ENCODE results near the gene CALCR.
A peak's percentile ranks its signal among the peaks of the same experiment; 100 is the strongest.

CALCR gene

GRCh38 chr7:93442478-93443224 lies 131.9 kb downstream of the CALCR start:
- DNase-seq, result peak; percentile 37
- H3K36me3 Mint-ChIP-seq (ENCODE audit: low read depth), result no peaks in the 10 kb centered on the region
- no peaks in the 10 kb centered on the region for H3K9me3 Mint-ChIP-seq
- no peak overlapping the region for H3K4me3 Mint-ChIP-seq
- no peaks in the 10 kb centered on the region for H3K27me3 Mint-ChIP-seq
- H3K4me1 Mint-ChIP-seq, result no peaks in the 10 kb centered on the region
- no peak overlapping the region for H3K27ac Mint-ChIP-seq
- no peak for ATAC-seq

- H3K9me3 Mint-ChIP-seq, result no peaks in the 10 kb centered on the region
- DNase-seq, result no peak
- H3K4me1 Mint-ChIP-seq, result peaks cover 11% of the 10 kb centered on the region
- no peaks in the 10 kb centered on the region for H3K27me3 Mint-ChIP-seq
- no peak overlapping the region for H3K4me3 Mint-ChIP-seq
- no peak for ATAC-seq
- no peak overlapping the region for H3K27ac Mint-ChIP-seq
- no peaks in the 10 kb centered on the region for H3K36me3 Mint-ChIP-seq (ENCODE audit: low read depth)
Measured at GRCh38 chr7:93435791-93436190, 138.7 kb downstream of the CALCR start.

DNA sequence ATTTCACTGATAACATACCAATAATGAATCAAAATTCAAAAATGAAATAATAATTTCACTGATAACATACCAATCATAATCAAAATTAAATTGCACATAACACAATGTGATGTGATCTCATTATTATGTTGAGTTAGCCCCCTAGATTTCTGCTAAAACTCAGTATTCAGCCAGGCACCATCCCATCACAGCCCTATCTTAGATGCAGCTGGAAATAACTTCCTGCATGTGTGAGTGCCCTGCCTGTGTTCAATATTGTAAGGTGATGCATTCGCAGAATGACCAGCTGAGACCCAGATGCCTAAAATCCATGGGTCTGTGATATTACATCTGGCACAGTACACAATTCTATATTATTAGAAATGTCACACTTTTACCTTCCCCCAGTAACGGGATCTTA lies 142.4 kb downstream of the CALCR start:
- Mint-ChIP-seq H3K9me3 (no peaks in the 10 kb centered on the region), H3K4me1 (peaks cover 22% of the 10 kb centered on the region), H3K4me3 (no peak overlapping the region), H3K36me3 (ENCODE audit: low read depth) (no peaks in the 10 kb centered on the region), H3K27ac (no peak overlapping the region), H3K27me3 (no peaks in the 10 kb centered on the region)
- no peak for ATAC-seq
- no peak for DNase-seq

GRCh38 chr7:93430917-93431588 lies 143.5 kb downstream of the CALCR start:
- no peak overlapping the region for H3K27ac Mint-ChIP-seq

DNA sequence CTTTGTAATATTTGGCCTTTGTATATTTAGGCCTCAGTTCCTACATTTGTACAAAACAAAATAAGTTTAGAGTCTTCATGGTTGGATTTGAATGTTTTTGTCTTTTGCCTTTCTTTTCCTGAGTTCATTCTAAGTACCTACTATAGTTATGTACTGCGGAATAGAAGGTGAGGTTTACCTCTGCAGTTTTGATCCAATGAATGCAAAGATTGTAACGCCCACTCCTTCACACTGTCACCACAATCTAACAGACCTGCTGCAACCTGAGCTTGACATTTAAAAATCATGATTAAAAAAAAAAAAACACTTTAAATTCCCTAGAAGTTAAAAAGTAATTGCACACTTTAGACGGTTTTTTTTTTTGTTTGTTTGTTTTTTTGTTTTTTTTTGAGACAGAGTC lies 145.0 kb downstream of the CALCR start:
- no peak for DNase-seq
- no peak overlapping the region for H3K27ac Mint-ChIP-seq
- H3K36me3 Mint-ChIP-seq (ENCODE audit: low read depth), result no peaks in the 10 kb centered on the region
- peaks cover 22% of the 10 kb centered on the region for H3K4me1 Mint-ChIP-seq
- peak; percentile 46 for ATAC-seq
- H3K4me3 Mint-ChIP-seq, result no peak overlapping the region
- H3K9me3 Mint-ChIP-seq, result no peaks in the 10 kb centered on the region
- no peaks in the 10 kb centered on the region for H3K27me3 Mint-ChIP-seq

More at GRCh38 chr7:93430917-93431588, 143.5 kb downstream of the CALCR start:
- Mint-ChIP-seq H3K9me3 (no peaks in the 10 kb centered on the region), H3K4me3 (no peak overlapping the region), H3K27me3 (no peaks in the 10 kb centered on the region), H3K36me3 (ENCODE audit: low read depth) (no peaks in the 10 kb centered on the region), H3K4me1 (peaks cover 22% of the 10 kb centered on the region)
- DNase-seq, result no peak
- no peak for ATAC-seq

GRCh38 chr7:93427107-93427506 lies 147.4 kb downstream of the CALCR start:
- Mint-ChIP-seq H3K27me3 (no peaks in the 10 kb centered on the region), H3K27ac (no peak overlapping the region), H3K4me1 (peaks cover 22% of the 10 kb centered on the region), H3K9me3 (no peaks in the 10 kb centered on the region), H3K36me3 (ENCODE audit: low read depth) (no peaks in the 10 kb centered on the region), H3K4me3 (no peak overlapping the region)
- DNase-seq, result no peak
- no peak for ATAC-seq

DNA sequence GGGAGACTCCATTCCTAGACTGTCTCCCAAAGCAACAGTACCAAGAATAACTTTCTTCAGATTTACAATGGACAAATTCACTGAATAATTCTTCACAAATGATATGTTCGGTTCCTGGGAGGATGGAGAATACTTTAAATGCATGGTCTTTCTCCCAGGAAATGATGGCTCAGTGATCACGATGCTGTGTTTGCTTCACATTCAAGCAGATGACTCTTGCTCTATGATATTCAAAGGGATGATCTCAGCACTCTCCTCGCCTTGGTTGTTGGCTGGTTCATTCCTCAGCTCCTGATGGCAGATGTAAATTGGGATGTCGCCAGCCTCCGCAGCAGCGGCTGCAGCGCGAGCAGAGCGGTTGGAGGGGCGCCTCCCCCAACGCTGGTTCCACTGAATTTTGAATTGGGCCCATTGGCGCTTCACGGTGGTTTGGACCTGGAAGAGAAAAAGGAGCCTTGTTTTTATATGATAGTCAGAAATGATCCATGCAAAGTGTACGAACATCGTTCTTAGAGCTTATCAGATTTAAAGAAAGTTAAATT lies 148.3 kb downstream of the CALCR start:
- no peaks in the 10 kb centered on the region for H3K27me3 Mint-ChIP-seq
- ATAC-seq, result no peak
- no peak for DNase-seq
- H3K4me3 Mint-ChIP-seq, result no peak overlapping the region
- H3K4me1 Mint-ChIP-seq, result peaks cover 15% of the 10 kb centered on the region
- no peaks in the 10 kb centered on the region for H3K36me3 Mint-ChIP-seq (ENCODE audit: low read depth)
- H3K27ac Mint-ChIP-seq, result no peak overlapping the region
- H3K9me3 Mint-ChIP-seq, result no peaks in the 10 kb centered on the region

- ATAC-seq, result no peak
- H3K4me1 Mint-ChIP-seq, result no peaks in the 10 kb centered on the region
- H3K27me3 Mint-ChIP-seq, result peaks cover 7% of the 10 kb centered on the region
- DNase-seq, result no peak
- no peaks in the 10 kb centered on the region for H3K36me3 Mint-ChIP-seq (ENCODE audit: low read depth)
- H3K27ac Mint-ChIP-seq, result no peak overlapping the region
- no peak overlapping the region for H3K4me3 Mint-ChIP-seq
- no peaks in the 10 kb centered on the region for H3K9me3 Mint-ChIP-seq
Measured at GRCh38 chr7:93414574-93414973, 159.9 kb downstream of the CALCR start.

- no peak overlapping the region for H3K4me3 Mint-ChIP-seq
- DNase-seq (no peak), ATAC-seq (no peak)
Measured at GRCh38 chr7:93409324-93409723, 165.2 kb downstream of the CALCR start.

DNA sequence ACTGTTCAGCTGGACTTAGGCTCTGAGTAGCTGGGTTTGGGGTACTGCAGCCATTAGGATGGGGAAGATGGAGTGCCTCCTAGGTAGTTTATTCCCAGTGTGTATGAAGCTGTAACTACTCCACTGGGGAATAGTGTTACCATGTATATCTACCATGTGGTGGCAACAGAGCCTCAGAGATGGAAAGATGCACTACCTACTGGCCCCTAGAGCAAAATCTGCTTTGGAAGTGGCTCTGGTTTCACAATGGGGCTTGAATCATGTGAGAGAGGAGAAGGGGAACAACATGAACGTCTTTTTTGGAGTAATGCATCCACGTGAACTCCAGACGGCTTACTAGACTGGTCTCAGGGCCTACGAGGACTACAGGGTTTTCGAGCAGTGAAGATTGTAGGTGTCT lies 167.3 kb downstream of the CALCR start:
- Mint-ChIP-seq H3K4me3 (no peak overlapping the region), H3K27ac (no peak overlapping the region), H3K9me3 (peaks cover 22% of the 10 kb centered on the region), H3K27me3 (peaks cover 3% of the 10 kb centered on the region), H3K36me3 (ENCODE audit: low read depth) (no peaks in the 10 kb centered on the region), H3K4me1 (no peaks in the 10 kb centered on the region)
- ATAC-seq (no peak), DNase-seq (no peak)

More at GRCh38 chr7:93409324-93409723, 165.2 kb downstream of the CALCR start:
- peaks cover 5% of the 10 kb centered on the region for H3K27me3 Mint-ChIP-seq
- H3K27ac Mint-ChIP-seq, result no peak overlapping the region
- H3K36me3 Mint-ChIP-seq (ENCODE audit: low read depth), result no peaks in the 10 kb centered on the region
- no peaks in the 10 kb centered on the region for H3K4me1 Mint-ChIP-seq
- H3K9me3 Mint-ChIP-seq, result peaks cover 22% of the 10 kb centered on the region

- DNase-seq, result no peak
- H3K27ac Mint-ChIP-seq, result no peak overlapping the region
- H3K27me3 Mint-ChIP-seq, result peaks cover 3% of the 10 kb centered on the region
- no peaks in the 10 kb centered on the region for H3K4me1 Mint-ChIP-seq
- no peak for ATAC-seq
- H3K9me3 Mint-ChIP-seq, result peaks cover 22% of the 10 kb centered on the region
- no peak overlapping the region for H3K4me3 Mint-ChIP-seq
- no peaks in the 10 kb centered on the region for H3K36me3 Mint-ChIP-seq (ENCODE audit: low read depth)
Measured at GRCh38 chr7:93402944-93403343, 171.6 kb downstream of the CALCR start.

- no peaks in the 10 kb centered on the region for H3K9me3 Mint-ChIP-seq
- no peaks in the 10 kb centered on the region for H3K27me3 Mint-ChIP-seq
Measured at GRCh38 chr7:93399642-93400041, 174.9 kb downstream of the CALCR start.

GRCh38 chr7:93392984-93393383 lies 181.5 kb downstream of the CALCR start:
- Mint-ChIP-seq H3K9me3 (no peaks in the 10 kb centered on the region), H3K4me3 (no peak overlapping the region), H3K4me1 (no peaks in the 10 kb centered on the region), H3K27ac (no peak overlapping the region), H3K36me3 (ENCODE audit: low read depth) (no peaks in the 10 kb centered on the region), H3K27me3 (no peaks in the 10 kb centered on the region)
- ATAC-seq (no peak), DNase-seq (no peak)

More at GRCh38 chr7:93399642-93400041, 174.9 kb downstream of the CALCR start:
- DNase-seq (no peak), ATAC-seq (no peak)
- Mint-ChIP-seq H3K4me3 (no peak overlapping the region), H3K27ac (no peak overlapping the region), H3K4me1 (no peaks in the 10 kb centered on the region), H3K36me3 (ENCODE audit: low read depth) (no peaks in the 10 kb centered on the region)

GRCh38 chr7:93390660-93391059 lies 183.9 kb downstream of the CALCR start:
- Mint-ChIP-seq H3K9me3 (no peaks in the 10 kb centered on the region), H3K27ac (no peak overlapping the region)

GRCh38 chr7:93382362-93382761 lies 192.2 kb downstream of the CALCR start:
- Mint-ChIP-seq H3K27me3 (peaks cover 3% of the 10 kb centered on the region), H3K4me1 (no peaks in the 10 kb centered on the region), H3K4me3 (no peak overlapping the region), H3K27ac (no peak overlapping the region), H3K36me3 (ENCODE audit: low read depth) (no peaks in the 10 kb centered on the region), H3K9me3 (no peaks in the 10 kb centered on the region)
- no peak for ATAC-seq
- DNase-seq, result no peak

More at GRCh38 chr7:93390660-93391059, 183.9 kb downstream of the CALCR start:
- Mint-ChIP-seq H3K4me1 (no peaks in the 10 kb centered on the region), H3K36me3 (ENCODE audit: low read depth) (no peaks in the 10 kb centered on the region), H3K27me3 (peaks cover 2% of the 10 kb centered on the region), H3K4me3 (no peak overlapping the region)
- no peak for DNase-seq
- ATAC-seq, result no peak
